Measurements from ENCODE around the gene RAB22A. TPM values are rescaled to one million over a fixed set of nuclear protein-coding genes. Genes with fewer than 3 reads are reported as not detected.

The RAB22A gene
- total and polyA plus RNA-seq, 9 of the 15 experiments (the other 6 are each of a cell fraction or from before 2014, with no cell fraction given), result 1.1 to 8.0 (median 6.7) TPM

- TF ChIP-seq MEIS2 (IDR thresholded peaks at IDR 0.05; ENCODE audit: partially characterized antibody) (peak; percentile 57), DEAF1 (CRISPR knock-in tag; IDR thresholded peaks at IDR 0.05) (no peak), HDGF (IDR thresholded peaks at IDR 0.05) (no peak), RBM25 (IDR thresholded peaks at IDR 0.05; ENCODE audit: low read depth, low read length, severe bottlenecking) (peak; percentile 71), ZBTB5 (IDR thresholded peaks at IDR 0.05) (no peak), SRSF7 (optimal IDR thresholded peaks at IDR 0.05; ENCODE audit: low read depth, low read length) (no peak), MEF2D (tag; conservative IDR thresholded peaks at IDR 0.05; ENCODE audit: low read depth) (no peak), CEBPB (tag; IDR thresholded peaks at IDR 0.05) (no peak), SRF (CRISPR knock-in tag; IDR thresholded peaks at IDR 0.05) (peak in 1 of 2 experiments; percentile 51; a peak in 1 of 4 replicates), FOS (IDR thresholded peaks at IDR 0.05; ENCODE audit: extremely low read depth, insufficient read length) (peak; percentile 62), PBX2 (CRISPR knock-in tag; IDR thresholded peaks at IDR 0.05; ENCODE audit: low read depth) (no peak), PBX2 (tag; conservative IDR thresholded peaks at IDR 0.05; ENCODE audit: low read depth) (0 out of 2 replicates have a peak, but pooled peaks have one; percentile 29), SP2 (IDR thresholded peaks at IDR 0.05; ENCODE audit: extremely low read depth, low read depth, low read length, poor library complexity, severe bottlenecking) (peak; percentile 33), NFYB (IDR thresholded peaks at IDR 0.05; ENCODE audit: extremely low read depth, insufficient read length) (peak; percentile 84), ZKSCAN1 (IDR thresholded peaks at IDR 0.05; ENCODE audit: low read depth, low read length) (0 out of 2 replicates have a peak, but pooled peaks have one; percentile 23), ZNF184 (CRISPR knock-in tag; IDR thresholded peaks at IDR 0.05) (no peak), SNIP1 (IDR thresholded peaks at IDR 0.05; ENCODE audit: low read depth) (no peak), ETV5 (CRISPR knock-in tag; IDR thresholded peaks at IDR 0.05; ENCODE audit: low read depth) (no peak)
Measured at GRCh38 chr20:58293453-58293852, 16.1 kb upstream of the RAB22A start (continued).
